ENCODE results near the gene OR10A5. TPM values are rescaled to one million over a fixed set of nuclear protein-coding genes. Genes with fewer than 3 reads are reported as not detected.

OR10A5 gene
- total and polyA plus RNA-seq, 2 experiments from 2014 or later: 0.37 TPM; not detected in 1

- H3K27me3 Mint-ChIP-seq (ENCODE audit: insufficient read depth, low read depth, poor library complexity): no peaks in the 10 kb centered on the region
- H2AFZ ChIP-seq: no peak overlapping the region
- no peak overlapping the region for H3K4me3 ChIP-seq
- H3K4me1 Mint-ChIP-seq: no peaks in the 10 kb centered on the region
- H3K9me3 Mint-ChIP-seq: 0 out of 3 replicates have a peak, but pooled peaks cover 3% of the 10 kb centered on the region
- no peaks in the 10 kb centered on the region for H3K27me3 ChIP-seq (ENCODE audit: insufficient read depth)
- no peak for ATAC-seq
- H3K4me3 Mint-ChIP-seq: no peak overlapping the region
- no peaks in the 10 kb centered on the region for H3K9me2 ChIP-seq (ENCODE audit: insufficient read depth)
- H4K20me1 ChIP-seq (replicated peaks; ENCODE audit: insufficient read depth): no peaks in the 10 kb centered on the region
- DNase-seq (ENCODE audit: low spot score): no peak
- no peak for TF ChIP-seq ZNF331 (CRISPR knock-in tag; IDR thresholded peaks at IDR 0.05; ENCODE audit: low read depth)
- TF ChIP-seq EZH2 (IDR thresholded peaks at IDR 0.05; ENCODE audit: low read depth, unreplicated experiment): no peak
- peak; percentile 28 for TF ChIP-seq REST (IDR thresholded peaks at IDR 0.05; ENCODE audit: unreplicated experiment)
- no peak for TF ChIP-seq ZNF114 (CRISPR knock-in tag; IDR thresholded peaks at IDR 0.05)
- TF ChIP-seq POLR2AphosphoS5 (IDR thresholded peaks at IDR 0.05; ENCODE audit: low read depth): no peak
- TF ChIP-seq ETS1 (IDR thresholded peaks at IDR 0.05): no peak
- no peak for TF ChIP-seq ZNF462 (CRISPR knock-in tag; IDR thresholded peaks at IDR 0.05)
- TF ChIP-seq CTCF (conservative IDR thresholded peaks at IDR 0.05; ENCODE audit: low read depth in 2 of 2): no peak
- H3K4me1 ChIP-seq (ENCODE audit: insufficient read depth): no peaks in the 10 kb centered on the region
- no peaks in the 10 kb centered on the region for H3K79me2 ChIP-seq (replicated peaks; ENCODE audit: insufficient read depth)
- H3K36me3 Mint-ChIP-seq (ENCODE audit: low read depth): no peaks in the 10 kb centered on the region
- H3K27ac Mint-ChIP-seq: no peak overlapping the region
- no peaks in the 10 kb centered on the region for H3F3A ChIP-seq (replicated peaks; ENCODE audit: low read depth)
- no peak overlapping the region for H3K4me2 ChIP-seq
- H3K27ac ChIP-seq (ENCODE audit: low read depth): no peak overlapping the region
- no peaks in the 10 kb centered on the region for H3K36me3 ChIP-seq (ENCODE audit: insufficient read depth)
These were observed 30.3 kb downstream of the OR10A5 start for GRCh38 chr11:6875761-6876160.

All from GM23338 (cell line).